GM10847 (cell line): ENCODE results near the gene TPD52L2.

Experiments used
- POLR2A ChIP-seq: IDR thresholded peaks from 2 replicates; pipeline ENCODE4 v1.6.1; 2011; ENCODE audit not compliant: insufficient read length; ENCODE audit errors: extremely low read depth

Gene TPD52L2

DNA sequence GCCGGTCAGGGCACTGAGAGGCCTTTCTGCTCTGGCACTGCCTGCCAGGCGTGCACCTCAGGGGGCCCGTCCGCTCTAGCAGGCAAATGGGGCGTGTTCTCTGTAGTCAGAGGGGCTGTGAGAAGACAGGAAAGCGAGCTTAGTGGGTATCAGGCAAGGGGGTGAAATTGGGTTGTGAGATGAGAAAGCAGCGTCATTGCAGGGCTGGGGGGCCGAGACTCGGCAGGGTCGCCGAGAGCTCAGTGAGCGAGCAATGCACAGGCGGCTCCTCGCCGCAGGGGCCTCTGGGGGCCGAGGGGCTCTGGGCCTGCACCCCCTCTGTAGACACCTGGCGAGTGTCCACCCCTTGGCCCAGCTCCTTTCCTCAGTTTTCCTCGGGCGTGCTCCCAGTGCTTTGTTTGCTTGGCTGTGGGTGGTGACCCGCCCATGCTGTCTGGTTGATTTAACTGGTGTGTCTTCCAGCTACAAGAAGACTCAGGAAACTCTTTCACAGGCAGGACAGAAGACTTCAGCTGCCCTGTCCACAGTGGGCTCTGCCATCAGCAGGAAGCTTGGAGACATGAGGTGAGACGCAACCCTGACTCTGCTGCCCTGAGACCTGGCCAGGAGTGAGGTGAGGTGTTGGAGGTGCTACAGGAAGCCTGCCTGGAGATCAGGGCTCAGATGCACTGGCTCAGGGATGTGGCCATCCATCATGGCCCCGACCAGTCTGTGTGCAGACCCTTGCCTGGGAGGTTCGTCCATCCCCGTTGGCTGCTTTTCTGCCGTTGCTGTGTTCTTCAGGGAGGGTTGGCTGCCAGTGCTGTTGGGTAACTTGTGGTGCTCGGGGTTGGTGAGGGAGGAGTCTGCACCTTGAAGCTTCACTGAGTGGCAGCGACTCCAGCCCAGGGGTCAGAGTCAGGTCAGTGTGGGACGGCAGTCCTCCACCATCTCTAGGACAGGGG, 17.5 kb downstream of the TPD52L2 start:
- no peak for TF ChIP-seq POLR2A

DNA sequence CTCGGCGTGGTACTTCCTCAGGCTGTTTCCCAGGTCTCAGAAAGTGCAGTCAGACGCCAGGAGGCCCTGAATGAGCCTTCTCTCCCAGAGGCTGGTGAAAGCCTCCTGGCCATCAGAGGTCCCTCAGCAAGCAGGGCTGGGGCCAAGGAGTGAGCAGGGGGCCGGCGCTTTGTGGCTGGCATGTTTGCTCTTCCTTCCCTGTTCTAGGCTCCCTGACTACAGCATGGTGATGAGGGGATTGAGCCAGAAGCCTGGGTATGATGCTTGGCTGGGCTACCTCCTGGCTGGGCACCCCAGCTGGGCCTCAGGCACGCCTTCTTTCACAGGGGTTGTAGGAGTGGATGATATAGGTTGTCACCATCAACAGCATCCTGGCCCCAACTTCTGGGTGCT, 18.1 kb downstream of the TPD52L2 start:
- no peak for TF ChIP-seq POLR2A

DNA sequence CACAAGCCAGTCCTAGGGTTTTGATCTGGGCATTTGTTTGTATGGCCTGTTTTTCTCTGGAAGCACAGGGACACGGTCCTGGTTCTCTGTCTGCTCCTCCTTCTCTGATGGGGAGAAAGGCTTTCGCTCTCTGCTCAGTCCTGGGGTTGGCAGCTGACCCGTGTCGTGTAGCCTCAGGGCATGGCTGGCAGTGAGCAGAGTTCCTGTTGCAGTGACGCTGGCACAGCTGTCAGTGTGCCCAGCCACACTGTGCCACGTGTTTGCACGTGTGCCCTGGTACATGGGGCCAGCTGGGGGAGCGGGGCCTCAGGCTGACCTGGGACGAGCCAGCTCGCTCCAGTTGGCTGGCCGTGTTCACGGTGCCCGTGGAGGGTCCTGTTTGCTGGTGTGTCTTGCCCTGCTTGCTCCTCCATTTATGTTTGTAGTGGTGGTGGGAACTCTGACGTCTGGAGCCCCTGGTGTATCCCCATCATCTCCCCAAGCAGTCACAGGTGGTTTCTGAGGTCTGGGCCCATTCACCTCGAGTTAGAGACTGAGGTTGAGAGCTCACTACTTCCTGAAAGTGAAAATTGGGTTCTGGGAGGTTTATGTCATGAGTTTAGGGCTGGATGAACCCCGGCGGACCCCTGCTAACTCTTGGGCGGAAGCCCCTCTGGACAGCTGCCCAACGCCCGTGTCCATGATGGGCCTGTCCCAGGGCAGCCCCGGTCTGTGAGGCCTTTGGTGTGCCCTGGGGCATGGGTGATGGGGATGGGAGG, 19.6 kb downstream of the TPD52L2 start:
- TF ChIP-seq POLR2A = no peak

DNA sequence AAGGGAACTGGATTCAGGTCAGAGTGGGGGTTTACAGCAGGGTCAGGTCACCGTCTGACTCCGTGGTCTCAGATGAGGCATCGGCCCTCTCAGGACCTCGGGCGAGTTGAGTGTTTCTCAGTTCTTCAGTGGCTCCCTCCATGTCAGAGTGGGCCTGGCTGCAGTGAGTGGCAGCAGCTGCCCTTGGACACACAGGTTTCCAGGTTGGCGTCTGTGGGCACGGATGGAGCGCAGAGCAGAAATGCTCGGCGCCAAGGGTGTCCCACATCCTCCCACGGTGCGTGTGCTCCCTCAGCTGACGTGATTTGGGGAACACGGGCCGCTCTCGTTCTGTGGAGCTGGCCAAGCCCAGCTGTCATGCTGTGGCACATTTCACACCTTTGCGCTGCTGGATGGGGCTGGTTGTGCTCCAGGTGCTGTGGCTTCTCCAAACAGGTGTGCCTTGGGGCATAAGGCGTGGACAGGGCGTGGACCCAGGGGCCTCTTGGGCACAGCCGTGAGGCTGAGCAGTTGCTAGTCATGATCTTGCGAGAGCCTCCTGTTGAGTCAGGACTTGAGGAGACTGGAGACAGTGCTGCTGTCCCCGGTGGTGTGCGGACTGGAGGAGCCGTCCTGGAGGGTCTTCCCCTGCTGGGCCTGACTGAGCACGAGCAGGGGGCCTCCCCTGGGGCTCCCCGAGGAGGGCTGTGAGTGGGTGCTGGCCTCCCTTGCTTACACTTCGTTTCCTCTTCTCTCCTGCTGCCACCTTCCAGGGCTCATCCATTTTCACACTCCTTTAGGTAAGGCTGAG, 20.4 kb downstream of the TPD52L2 start:
- no peak for TF ChIP-seq POLR2A

DNA sequence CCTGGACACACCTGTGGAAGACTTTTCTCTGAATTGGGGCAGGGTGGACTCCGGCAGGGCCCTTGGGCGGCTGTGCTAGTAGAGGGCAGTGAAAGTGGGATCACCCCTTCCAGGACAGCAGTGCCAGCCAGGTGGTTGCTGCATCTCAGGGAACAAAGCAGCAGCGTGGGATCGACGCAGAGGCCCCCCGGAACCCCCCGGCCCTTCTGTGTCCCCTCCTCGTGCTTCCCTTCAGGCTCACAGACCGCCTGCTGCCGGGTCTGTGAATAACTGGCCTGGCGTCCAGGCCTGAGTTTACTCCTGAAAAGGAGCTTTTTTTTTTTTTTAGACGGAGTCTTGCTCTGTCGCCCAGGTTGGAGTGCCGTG, 21.0 kb downstream of the TPD52L2 start:
- no peak for TF ChIP-seq POLR2A

DNA sequence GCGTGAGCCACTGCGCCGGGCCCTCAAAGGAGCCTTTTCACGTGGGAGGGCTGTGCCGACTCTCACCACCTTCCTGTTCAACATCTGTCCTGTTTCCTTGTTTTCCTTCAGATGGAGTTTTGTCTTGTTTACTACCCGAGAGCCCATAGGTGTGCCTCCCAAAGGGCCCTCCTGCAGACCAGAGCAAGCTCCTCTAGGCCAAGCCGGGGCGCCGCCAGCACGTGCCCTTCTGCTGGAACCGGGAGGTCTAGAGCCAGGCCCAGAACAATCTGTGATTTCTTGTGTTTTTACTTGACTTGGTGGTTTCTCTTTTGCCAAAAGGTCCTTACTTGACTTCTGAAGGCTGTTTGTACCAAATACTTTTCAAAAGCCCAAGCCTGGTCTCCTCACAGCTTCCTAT, 21.9 kb downstream of the TPD52L2 start:
- TF ChIP-seq POLR2A = no peak

DNA sequence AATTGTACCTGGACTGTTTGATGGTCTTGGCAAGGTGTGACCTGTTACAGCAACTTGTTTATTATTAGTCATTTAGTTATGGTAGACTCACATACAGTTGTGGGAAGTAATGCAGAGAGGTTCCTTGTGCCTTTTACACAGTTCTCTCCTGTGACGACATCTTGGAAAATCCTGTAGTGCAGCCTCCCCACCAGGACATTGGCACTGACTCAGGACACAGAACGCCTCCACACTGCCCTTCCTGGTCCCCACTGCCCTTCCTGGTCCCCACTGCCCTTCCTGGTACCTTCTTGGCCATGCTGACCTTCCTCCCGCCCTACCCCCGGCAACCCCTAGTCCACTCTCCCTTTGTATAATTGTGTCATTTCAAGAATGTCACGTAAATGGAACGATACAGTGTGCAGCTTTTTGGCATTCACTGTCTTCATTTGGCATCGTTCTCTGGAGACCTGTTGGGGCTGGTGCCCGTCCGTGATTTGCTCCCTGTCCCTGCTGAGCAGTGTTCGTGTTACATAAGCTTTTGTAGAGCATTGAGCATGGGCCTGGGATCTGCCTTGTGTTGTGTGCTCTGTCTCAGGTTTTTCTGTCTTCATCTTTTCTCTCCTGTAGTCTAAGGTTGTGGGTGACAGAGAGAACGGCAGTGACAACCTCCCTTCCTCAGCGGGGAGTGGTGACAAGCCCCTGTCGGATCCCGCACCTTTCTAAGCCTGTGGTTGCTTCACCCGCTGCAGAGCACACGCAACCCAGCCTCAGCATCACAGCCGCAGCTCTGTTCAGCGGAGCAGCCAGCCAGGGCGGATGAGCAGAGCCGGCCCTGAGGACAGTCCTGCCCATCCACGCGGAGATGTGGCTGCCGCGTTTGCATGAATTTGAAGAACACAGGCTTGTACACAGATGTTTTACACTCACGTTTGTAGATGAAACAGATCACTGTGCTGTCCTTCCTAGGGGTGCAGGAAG, 24.5 kb downstream of the TPD52L2 start:
- TF ChIP-seq POLR2A = no peak

DNA sequence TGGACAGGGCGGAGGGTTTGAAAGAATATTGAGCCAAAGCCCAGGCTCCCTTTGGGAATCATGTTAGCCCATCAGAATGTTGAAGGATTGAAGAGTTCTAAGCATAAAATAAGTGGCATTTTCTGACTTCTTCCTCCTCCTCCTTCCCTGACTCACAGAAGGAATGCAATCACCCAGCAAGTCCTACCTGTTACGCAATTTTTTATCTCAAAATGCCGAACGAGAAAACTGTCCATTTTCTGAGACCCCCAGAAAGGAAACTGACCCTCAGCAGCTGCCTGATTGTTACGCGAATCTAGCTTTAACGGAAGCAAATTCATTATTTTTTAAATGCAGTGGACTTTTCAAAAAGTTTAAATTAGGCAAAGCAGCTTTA, 25.1 kb downstream of the TPD52L2 start:
- no peak for TF ChIP-seq POLR2A

DNA sequence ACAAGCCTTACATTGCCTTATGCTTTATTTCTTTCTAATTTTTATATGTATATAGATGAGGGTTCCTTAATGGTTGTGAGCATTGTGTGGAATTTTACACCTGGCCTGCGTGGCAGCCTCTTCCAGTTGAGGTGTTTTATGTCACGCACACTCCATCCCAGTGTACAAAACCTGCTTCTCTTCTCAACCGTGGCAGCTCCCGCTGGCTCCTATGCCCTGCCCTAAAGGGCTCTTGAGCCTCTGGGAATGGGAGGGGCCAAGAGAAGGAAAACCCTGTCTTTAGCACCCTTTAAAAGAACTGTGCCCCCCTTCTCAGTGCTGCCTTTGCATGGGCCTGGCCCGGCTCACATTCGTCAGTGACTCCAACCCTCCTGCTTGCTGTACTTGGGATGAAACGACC, 25.5 kb downstream of the TPD52L2 start:
- no peak for TF ChIP-seq POLR2A

DNA sequence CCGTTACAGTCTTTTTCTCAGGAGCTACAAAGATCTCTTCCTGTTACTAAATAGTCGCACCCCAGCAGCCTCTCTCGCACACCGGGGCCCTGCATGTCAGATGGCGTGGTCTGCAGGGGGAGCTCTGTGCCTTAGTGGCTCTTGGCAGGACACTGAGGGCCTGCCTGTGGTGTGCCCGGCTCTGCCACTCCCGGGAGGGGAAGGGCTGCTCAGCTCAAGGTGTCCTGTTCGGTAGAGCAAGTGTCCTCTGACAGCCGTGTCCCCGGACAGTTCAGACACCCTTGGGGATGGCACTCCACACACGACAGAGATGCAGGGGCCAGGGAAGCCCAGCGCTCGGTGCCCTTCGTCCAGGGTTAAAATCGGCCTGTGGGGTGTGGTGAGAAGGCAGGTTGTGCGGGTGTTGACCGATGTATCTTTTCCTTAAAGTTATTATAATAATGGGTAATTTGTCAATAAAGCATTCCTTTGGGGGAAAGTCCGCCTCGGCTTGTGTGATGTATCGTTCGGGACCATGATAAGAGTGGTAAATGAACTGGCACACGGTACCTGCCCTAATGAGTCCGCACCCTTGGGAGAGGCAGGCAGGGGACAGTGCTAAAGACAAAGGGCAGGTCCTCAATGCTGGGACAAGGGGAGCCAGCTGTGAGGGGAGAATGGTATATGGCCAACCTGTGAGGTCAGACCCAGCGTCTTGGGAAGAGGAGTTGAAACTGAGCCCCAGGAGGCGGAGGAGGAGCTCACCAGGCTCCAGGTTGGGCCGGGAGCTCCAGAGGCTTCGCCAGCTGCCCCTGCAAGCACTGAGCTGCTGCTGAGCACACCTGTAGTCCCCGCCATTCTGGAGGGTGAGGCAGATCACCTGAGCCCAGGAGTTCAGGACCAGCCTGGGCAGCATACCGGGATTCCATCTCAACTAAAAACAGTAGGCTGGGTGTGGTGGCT, 26.3 kb downstream of the TPD52L2 start:
- no peak for TF ChIP-seq POLR2A

DNA sequence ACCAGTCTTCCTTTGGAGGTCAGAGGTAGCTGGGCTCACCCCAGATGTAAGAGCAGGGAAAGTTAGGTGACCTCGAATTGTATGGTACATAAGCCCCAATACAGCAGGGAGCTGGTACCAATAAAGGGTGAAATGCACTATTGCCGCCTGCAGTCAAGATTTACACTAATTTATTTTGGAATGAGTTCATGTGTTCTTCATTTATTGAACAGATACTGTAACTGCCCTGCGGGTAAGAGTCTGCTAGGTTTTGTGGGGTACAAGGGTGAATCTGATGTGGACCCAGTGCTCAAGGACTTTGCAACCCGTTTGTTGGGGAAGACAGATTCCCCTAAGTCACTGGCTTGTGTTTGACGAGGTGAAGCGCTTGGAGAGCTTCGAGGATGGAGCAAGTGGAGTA, 27.3 kb downstream of the TPD52L2 start:
- TF ChIP-seq POLR2A = no peak

DNA sequence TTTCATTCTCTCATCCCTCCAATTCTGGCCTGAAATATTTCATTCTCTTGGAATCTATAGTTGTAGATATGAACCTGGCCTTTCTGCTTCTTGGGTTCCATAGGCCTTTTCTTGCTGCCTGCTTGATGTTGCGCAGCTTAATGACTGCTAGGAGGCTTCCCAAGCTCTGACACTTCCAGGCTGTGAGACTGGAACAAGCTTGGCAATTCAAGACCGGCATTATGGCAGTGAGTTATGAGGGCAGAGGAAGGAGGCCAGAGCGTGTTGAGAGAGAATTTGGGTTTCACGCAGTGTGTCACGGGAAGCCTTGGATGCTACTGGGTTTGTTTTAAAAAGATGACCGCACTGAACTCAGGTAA, 28.9 kb downstream of the TPD52L2 start:
- no peak for TF ChIP-seq POLR2A

DNA sequence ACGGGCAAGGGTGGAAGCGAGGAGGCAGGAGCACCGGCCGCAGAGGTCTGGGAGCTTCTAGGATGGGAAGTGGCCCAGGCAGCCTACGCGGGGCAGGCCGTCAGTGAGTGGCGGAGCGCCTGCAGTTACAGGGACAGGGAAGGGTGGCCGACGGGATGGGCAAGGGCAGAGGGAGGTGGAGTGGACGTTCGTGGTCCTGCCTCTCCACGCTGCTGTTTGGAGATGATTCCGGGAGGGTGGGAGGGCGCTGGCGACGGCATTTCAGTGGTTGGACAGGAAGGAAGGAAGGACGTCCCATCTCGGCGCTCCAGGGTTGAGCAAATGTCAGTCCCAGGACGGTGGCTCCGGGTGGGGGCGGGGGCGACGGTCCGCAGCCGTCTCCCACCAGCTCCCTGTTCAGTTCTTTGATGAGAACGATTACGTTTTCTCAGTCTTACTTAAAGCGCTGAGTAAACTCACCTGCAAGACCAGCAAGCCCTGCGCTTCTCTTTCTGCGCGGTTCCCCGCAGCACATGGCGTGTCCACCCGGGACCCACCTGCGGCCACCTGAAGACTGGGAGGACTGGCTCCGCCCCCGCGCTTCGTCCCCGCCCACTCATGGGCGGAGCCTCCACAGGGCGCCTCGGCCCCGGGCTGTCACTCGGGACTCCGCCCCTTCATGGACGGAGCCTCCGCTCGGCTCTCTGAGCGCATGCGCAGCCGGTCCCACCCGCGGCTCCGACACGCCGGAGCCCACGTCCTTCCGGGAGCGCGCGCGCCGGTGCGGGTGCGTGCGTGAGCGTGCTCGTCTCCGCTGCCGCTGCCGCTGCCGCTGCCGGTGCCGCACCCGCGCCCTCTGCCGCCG, 29.5 kb downstream of the TPD52L2 start, which contains the start of gene DNAJC5:
Gene DNAJC5, plus strand, starts transcription at position 769 of the 844 bp plus-strand sequence. CDS start 33,220 bp downstream, outside the sequence.
- TF ChIP-seq POLR2A = peak; percentile 36
